SK-N-MC (cell line): ENCODE data around the gene TFB2M.

ENCODE experiments used
- EZH2 ChIP-seq: fragments of 200-600 bp; sonication (generic); IDR thresholded peaks from one replicate; pipeline ENCODE4 v1.6.1; 2017; ENCODE audit warnings: antibody characterized with exemption
- FOXP2 ChIP-seq: optimal IDR thresholded peaks from 2 replicates; pipeline ENCODE3; 2011; ENCODE audit warnings: mild to moderate bottlenecking, moderate library complexity; ENCODE audit not compliant: insufficient read depth; ENCODE audit errors: extremely low read length, control extremely low read depth
- POLR2AphosphoS5 ChIP-seq: IDR thresholded peaks from 2 replicates; pipeline ENCODE4 v1.6.1; 2012; ENCODE audit warnings: mild to moderate bottlenecking, low read depth, low read length, borderline replicate concordance

DNA sequence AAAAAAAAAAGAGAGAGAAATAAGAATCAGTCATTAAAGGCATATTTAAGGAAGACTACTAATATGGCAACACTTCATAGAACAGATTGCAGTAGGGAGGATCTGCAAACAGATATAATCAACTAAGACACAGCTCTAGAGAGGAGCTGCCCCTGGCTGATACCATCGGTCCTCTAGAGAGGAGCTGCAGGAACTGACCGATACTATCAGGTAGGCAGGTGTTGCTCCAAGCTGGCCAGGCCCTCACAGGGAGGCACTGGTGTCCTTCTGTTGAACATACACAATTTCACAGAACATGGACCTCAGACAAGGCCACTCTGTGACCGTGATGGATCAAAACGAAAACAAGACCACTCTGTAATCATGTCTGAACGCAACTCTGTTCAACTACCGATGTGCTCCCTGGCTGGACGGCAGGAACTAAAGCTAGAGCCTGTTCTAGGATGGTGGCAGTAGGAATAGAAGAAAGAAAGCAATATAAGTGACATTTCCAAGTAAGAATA, 74.5 kb downstream of the TFB2M start:
- no peak for TF ChIP-seq EZH2
- no peak for TF ChIP-seq POLR2AphosphoS5
- no peak for TF ChIP-seq FOXP2
